Measurements from ENCODE around the gene MXD1.

The MXD1 gene

DNA sequence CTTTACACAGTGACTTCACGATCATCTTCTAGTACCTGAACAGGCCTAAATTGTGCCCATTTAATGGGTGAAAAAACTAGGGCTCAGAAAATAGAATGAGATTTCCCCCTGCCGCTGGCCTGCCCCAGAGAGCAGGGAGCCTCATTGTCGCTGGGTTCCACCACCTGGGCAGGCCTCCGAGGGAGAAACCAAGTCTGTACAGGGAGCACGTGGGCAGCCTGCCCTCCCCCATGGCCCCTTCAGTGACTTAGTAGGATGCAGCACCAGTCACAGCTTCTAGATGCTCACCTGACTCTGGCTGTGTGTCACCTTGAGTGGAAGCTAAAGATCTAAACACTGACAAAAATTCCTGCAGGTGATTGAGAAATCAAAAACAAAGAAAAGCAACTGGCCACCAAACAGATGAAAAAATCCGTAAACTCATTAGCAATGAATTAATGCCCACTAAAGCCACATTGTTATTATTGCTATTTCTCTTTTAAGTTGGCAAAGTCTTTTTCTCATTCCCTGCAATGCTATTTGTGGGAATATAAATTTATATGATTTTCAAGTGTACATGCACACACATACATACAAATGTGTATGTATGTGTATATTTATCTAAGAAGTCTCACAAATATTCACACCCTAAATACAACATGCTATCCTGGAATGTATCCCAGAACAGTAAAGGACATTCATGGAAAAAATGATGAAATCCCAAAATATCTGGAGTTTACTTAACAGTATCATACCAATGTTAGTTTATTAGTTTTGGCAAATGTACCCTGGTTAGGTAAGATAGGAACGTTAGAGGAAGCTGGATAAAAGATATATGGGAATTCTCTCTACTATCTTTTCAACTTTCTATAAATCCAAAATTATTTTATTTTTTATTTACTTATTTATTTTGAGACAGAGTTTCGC is 65.2 kb downstream of the MXD1 start:
- no peak for DNase-seq

GRCh38 chr2:69983392-69983966 is 68.6 kb downstream of the MXD1 start:
- DNase-seq: no peak

- DNase-seq: no peak
These were observed 70.3 kb downstream of the MXD1 start for GRCh38 chr2:69985216-69985615.

DNA sequence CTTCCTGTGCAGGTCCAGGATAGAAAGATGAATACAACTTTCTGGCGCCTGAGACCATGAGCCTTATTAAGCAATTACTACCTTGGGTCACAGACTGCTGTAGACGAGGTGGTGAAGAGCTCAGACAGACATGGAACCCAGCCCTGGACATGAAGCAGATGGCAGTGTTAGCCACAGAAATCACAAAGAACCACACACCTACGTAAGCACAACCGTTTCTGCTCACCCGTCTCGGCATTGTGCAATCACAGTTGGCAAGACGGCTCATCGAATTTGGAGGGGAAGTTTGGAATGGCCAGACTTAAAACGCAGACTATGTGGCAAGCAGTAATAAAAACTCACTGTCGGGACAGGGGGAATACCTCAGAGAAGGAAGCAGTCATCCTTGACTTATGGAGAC is 70.8 kb downstream of the MXD1 start:
- no peak for DNase-seq

- DNase-seq: no peak
These were observed 71.8 kb downstream of the MXD1 start for GRCh38 chr2:69986691-69987090.

- no peak for DNase-seq
These were observed 73.3 kb downstream of the MXD1 start for GRCh38 chr2:69988086-69988635.

DNA sequence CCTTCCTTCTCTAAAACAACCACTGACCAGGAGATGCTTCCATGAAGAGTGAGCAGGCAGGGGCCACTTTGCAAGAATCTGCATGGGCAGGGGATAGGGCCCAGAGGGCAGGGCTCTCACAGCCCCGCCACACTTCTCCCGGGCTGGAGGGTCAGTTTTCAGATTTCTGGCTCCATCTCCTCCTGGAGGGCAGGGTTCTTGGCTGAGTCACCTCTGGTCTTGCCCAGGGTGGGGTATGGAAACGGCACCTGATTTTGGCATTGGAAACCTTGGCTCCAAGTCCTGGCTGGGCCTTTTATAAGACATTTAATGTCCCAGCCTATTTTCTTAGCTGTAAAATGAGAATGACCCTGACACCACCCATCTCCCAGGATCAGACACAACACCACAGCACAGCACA is 74.1 kb downstream of the MXD1 start:
- DNase-seq: no peak

DNA sequence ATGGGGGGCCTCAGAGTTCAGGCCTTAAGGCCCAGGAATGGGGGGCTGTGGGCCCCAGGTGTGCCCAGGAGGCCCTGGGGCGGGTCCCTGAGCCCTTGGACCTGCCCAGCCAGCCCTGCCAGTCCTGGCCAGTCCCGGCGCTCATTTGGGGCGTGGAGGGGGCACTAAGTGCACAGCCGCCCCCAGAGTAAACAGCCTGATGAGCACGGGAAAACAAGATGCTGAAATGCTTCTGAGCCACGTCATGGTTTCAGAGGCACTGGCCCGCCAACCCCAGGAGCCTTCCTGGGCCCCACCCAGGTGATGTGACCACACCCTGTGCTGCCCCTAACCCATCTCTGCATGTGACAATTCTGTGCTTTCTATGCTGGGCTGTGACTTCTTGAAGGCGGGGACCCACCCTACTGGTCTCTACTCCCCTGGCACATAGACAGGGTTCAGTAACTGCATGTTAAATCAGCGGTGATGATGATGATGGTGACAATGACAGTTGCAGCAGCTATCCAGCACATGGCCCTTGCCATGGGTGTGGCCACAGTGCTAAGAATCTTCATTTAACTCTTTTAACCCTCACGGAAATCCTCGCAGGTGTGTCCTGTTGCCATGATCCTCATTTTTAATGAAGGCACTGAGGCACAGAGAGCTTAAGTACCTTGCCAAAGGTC is 74.7 kb downstream of the MXD1 start:
- no peak for DNase-seq
